Ishikawa (cell line): ENCODE results near the gene LCE1F.

Experiments
- CEBPB ChIP-seq: IDR thresholded peaks from 2 replicates; pipeline ENCODE4 v1.6.1; 2012
- CREB1 ChIP-seq: IDR thresholded peaks from 2 replicates; pipeline ENCODE4 v1.6.1; 2012; ENCODE audit warnings: low read depth
- EGR1 ChIP-seq: IDR thresholded peaks from 2 replicates; pipeline ENCODE4 v1.6.1; 2012
- EP300 ChIP-seq: IDR thresholded peaks from 2 replicates; pipeline ENCODE4 v1.6.1; 2012; ENCODE audit warnings: borderline replicate concordance
- FOXM1 ChIP-seq: IDR thresholded peaks from 2 replicates; pipeline ENCODE4 v1.6.1; 2012; ENCODE audit warnings: low read depth, borderline replicate concordance
- RAD21 ChIP-seq: IDR thresholded peaks from 2 replicates; pipeline ENCODE4 v1.6.1; 2012; ENCODE audit warnings: low read depth
- REST ChIP-seq: IDR thresholded peaks from 2 replicates; pipeline ENCODE4 v1.6.1; 2012; ENCODE audit warnings: low read depth, mild to moderate bottlenecking
- TEAD4 ChIP-seq: IDR thresholded peaks from 2 replicates; pipeline ENCODE4 v1.6.1; 2012
- USF1 ChIP-seq: IDR thresholded peaks from 2 replicates; pipeline ENCODE4 v1.6.1; 2012
- YY1 ChIP-seq: IDR thresholded peaks from 2 replicates; pipeline ENCODE4 v1.6.1; 2012; ENCODE audit warnings: low read depth
- ZBTB7A ChIP-seq: IDR thresholded peaks from 2 replicates; pipeline ENCODE4 v1.6.1; 2012; ENCODE audit warnings: low read depth
- TF ChIP-seq, protein P1 (sequence below): IDR thresholded peaks from 2 replicates; pipeline ENCODE4 v1.6.1; 2012

DNA sequence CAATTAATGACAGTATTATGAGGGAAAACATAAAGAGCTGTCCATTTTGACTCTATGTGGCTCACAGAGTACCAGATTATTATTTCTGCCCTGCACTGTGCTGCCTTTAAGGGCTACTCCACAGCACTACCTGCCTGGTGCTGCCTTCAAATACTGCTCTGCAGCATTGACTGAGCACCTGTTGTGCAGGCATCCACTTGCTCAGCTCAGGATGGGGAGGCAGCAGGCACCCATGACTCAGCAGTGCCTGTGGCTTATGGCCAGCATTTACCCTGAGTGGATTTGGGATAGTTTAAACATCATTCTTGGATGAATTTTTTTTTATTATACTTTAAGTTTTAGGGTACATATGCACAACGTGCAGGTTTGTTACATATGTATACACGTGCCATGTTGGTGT lies 18.1 kb upstream of the LCE1F start:
- TF ChIP-seq, protein P1, sequence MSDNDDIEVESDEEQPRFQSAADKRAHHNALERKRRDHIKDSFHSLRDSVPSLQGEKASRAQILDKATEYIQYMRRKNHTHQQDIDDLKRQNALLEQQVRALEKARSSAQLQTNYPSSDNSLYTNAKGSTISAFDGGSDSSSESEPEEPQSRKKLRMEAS, result no peak
- TF ChIP-seq CEBPB (no peak), USF1 (no peak), RAD21 (no peak), FOXM1 (no peak), EGR1 (no peak), YY1 (no peak), ZBTB7A (no peak), TEAD4 (no peak), EP300 (no peak), REST (no peak), CREB1 (no peak)
